Superior temporal gyrus (tissue), 1 donor: ENCODE results near the gene ITGB6.

Experiments used
- DNase-seq: peaks from one replicate; pipeline ENCODE4 v3.0.0-alpha.2; 2016; ENCODE audit errors: extremely low spot score

The ITGB6 gene

GRCh38 chr2:160221391-160222276 lies 21.6 kb upstream of the ITGB6 start:
- DNase-seq, result no peak

GRCh38 chr2:160220545-160221009 lies 20.5 kb upstream of the ITGB6 start:
- DNase-seq, result no peak

- no peak for DNase-seq
These were observed 20.0 kb upstream of the ITGB6 start for GRCh38 chr2:160220026-160220425.

GRCh38 chr2:160214461-160215445 lies 14.7 kb upstream of the ITGB6 start:
- DNase-seq, result no peak

GRCh38 chr2:160213511-160213910 lies 13.4 kb upstream of the ITGB6 start:
- no peak for DNase-seq

GRCh38 chr2:160210599-160211138 lies 10.6 kb upstream of the ITGB6 start:
- DNase-seq, result peak; percentile 28

GRCh38 chr2:160209516-160209856 lies 9.4 kb upstream of the ITGB6 start:
- no peak for DNase-seq

- no peak for DNase-seq
These were observed 8.8 kb upstream of the ITGB6 start for GRCh38 chr2:160208655-160209515.

- no peak for DNase-seq
These were observed 8.0 kb upstream of the ITGB6 start for GRCh38 chr2:160207804-160208654.

GRCh38 chr2:160207271-160207670 lies 7.2 kb upstream of the ITGB6 start:
- DNase-seq, result no peak

GRCh38 chr2:160206436-160206835 lies 6.4 kb upstream of the ITGB6 start:
- DNase-seq, result no peak

- DNase-seq, result no peak
These were observed 5.4 kb upstream of the ITGB6 start for GRCh38 chr2:160205505-160205904.

- no peak for DNase-seq
These were observed 3.4 kb upstream of the ITGB6 start for GRCh38 chr2:160203422-160203821.

- no peak for DNase-seq
These were observed 2.9 kb upstream of the ITGB6 start for GRCh38 chr2:160203007-160203406.

- DNase-seq, result no peak
These were observed 1.9 kb upstream of the ITGB6 start for GRCh38 chr2:160201849-160202539.

GRCh38 chr2:160200921-160201320 lies 849 bp upstream of the ITGB6 start:
- DNase-seq, result no peak

- DNase-seq, result no peak
These were observed 1.0 kb downstream of the ITGB6 start for GRCh38 chr2:160199053-160199452.

- DNase-seq, result no peak
These were observed 2.5 kb downstream of the ITGB6 start for GRCh38 chr2:160197587-160197986.

- DNase-seq, result no peak
These were observed 5.1 kb downstream of the ITGB6 start for GRCh38 chr2:160194946-160195345.

GRCh38 chr2:160194351-160194750 lies 5.7 kb downstream of the ITGB6 start:
- no peak for DNase-seq
